ENCODE data around the gene GHITM.
"Not testable (repeated sequence)": the region's sequence is repeated elsewhere in the genome, so short reads cannot be mapped to it uniquely, and the experiment has no call there.

GHITM gene

DNA sequence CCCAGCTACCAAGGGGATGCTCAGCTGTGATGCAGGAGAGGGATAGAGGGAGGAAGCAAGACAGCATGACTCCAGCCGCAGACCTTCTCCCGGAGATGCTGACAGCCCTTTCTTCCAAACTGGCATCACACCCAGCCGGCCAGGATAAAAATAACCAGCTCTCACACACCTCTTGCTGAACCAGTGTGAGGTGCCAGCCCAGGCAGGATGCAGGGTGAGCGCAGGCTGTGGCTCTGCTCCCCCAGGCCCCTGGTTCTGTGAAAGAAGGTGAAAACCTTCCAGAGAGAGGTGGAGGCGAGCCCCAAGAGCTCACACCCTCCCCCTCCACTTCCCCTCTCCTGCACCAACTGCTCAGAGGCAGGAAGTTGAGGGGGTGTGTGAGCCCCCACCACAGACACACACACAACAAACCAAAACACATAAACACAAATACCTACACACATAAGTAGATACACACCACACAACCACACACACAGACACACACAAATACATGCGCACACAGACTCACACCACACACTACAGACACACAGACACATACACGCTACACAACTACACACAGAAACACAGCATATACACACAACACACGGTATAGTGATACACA is 38.3 kb downstream of the GHITM start:
- FAIRE-seq = no peak

DNA sequence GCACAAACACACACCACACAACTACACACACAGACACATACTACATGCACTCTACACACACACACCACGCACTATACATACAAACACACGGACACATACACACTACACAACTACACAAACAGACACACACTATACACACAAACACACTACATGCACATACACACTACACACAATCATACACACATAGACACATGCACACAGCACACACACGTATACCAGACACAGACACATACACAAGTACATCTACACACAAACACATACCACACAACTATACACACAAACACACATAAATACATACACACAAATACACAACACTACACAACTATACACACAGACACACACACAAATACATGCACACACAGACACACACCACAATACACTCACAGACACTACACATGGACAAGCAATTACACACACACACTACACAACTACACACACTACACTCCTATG is 38.9 kb downstream of the GHITM start:
- no peak for FAIRE-seq

DNA sequence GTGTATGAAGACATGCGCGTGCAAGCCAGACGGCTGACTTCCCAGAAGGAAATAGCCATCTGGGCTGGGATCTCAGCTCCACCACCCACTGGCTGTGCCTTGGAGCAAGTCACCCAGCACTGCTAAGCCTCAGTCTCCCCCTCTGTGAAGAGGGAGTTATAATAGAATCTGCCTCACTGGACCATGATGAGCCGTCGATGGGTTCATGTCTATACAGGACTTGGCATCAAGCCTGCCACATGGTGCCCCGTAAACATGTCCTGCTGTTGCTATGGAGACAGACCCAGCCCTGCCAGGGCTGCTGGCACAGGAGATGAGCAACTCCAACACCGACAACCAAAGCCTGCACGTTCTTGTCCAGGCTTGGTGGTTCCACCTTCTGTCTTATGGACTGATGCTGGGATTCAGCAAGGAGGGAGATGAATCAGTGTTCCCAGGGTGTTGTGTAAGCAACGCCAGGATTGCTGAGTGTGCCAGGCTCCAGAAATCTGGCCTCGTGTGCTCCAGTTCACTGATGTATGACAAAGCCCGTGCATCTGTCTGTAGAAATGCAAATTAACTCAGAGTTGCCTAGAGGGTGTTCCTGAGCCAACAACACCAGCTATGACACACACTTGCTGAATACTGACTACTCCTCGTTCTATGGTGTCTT is 39.9 kb downstream of the GHITM start:
- no peak for FAIRE-seq

DNA sequence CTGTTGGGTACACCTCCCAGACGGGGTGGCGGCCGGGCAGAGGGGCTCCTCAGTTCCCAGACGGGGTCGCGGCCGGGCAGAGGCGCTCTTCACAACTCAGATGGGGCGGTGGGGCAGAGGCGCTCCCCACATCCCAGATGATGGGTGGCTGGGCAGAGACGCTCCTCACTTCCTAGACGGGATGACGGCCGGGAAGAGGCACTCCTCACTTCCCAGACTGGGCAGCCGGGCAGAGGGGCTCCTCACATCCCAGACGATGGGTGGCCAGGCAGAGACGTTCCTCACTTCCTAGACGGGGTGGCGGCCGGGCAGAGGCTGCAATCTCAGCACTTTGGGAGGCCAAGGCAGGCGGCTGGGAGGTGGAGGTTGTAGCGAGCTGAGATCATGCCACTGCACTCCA is 41.1 kb downstream of the GHITM start:
- not testable (repeated sequence) for FAIRE-seq

DNA sequence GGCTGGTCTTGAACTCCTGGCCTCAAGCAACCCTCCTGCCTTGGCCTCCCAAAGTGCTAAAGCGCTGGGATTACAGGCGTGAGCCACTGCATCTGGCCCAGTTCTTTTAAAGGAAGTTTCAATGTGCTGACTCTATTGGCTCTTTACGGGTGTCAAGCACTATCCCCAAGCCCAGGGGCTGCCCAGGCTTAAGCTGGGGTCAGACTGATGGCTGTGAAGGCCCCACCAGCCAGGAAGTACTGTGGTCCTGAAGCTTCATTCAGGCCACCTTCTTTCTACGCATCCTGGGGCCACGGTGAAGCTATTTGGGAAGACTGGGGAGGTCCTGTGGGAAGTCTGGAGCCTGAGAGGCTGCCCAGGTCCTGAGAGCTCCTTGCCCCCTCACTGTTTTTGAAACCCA is 42.3 kb downstream of the GHITM start:
- no peak for FAIRE-seq

DNA sequence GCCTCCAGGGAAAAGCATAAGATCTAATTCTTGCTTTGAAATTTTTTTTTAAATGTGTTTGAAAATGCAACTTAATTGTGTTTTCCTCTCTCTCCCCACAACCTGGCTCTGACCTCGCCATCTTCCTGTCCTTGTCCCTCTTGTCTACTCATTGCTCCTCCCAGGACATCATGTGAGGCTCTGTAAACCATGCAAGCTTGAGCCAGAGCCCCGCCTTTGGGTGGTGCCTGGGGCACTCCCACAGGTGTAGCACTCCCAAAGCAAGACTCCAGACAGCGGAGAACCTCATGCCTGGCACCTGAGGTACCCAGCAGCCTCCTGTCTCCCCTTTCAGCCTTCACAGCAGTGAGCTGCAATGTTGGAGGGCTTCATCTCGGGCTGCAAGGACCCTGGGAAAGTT is 45.2 kb downstream of the GHITM start:
- FAIRE-seq = no peak

DNA sequence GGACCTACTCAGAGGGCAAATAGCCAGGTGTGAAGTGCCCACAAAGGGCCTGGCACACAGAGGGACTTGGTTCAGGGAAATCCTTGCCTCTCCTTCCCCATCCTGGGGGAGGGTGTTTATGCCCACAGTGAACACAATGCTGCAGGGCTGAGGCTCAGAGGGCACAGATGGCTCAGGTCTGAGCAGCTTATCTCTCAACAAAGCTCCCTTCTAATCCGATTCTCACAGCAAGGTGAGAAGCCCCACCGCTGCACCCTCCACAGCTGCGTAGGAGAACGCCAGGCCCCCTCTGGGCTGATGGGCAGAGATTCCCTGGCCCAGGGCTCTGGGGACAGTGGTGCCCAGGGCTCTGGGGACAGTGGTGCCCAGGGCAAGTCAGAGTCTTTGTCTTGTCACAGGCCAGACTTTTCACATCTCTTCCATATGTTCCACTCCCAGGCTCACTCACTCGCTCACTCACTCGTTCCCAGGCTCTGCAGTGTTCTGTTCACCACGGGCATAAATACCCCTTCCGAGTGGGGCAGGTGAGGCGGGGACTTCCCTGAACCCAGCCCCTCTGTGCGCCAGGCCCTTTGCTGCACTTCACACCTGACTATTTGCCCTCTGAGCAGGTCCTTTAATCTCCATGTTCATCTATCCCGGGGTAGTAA is 46.3 kb downstream of the GHITM start:
- FAIRE-seq = no peak

DNA sequence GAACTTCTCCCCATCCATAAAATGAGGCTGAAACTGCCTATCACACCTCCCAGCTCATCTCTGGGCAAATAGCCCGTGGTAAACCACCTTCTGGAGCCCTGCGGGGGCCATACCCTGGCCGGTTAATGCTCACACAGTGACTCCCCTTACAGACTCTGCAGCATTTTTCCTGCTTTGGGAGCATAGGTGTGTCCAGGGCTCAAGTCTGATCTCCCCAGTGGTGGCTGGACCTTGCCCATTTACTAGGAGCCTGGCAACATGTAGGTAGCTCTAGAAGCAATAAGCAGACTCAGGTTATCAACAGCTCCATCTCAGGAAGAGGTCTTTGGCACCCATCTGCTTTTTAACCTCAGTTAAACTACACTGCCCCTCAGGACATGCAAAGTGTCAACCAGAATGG is 49.5 kb downstream of the GHITM start:
- FAIRE-seq = no peak

DNA sequence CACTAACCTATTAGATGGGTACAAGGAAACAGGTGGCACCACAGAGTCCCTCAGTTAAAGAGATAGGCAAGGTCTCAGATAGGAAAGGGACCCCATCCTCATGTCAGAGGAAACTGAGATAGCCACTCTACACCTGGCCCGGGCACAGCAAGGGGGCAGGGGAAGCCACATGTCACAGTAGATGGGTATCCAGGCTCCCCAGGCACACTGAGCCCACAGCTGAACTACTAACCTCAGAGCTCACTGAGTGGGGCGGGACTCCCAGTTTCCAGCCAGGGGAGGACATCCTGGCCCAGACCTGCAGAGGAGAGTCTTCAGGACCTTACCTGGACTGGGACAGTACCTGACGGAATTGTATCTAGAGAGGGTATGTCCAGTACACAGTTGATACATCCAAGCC is 51.3 kb downstream of the GHITM start:
- no peak for FAIRE-seq

DNA sequence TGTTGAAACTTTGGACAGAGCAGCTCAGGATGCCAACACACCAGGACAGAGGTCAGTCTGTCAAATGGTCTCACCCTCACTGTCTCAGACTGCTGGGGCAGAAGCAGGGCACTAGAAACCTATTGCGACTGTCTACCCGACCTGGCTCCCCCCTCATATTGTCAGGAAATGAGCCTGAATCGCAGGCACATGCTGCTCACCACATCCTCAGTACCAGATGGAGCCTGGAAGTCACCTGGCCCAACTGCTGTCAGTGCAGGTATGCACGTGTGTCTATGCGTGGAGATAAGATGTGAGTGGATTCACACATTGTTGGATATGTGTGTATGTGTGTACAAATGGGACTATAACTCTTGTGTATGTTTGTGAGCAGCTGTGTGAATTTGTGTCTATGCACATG is 51.8 kb downstream of the GHITM start:
- no peak for FAIRE-seq

DNA sequence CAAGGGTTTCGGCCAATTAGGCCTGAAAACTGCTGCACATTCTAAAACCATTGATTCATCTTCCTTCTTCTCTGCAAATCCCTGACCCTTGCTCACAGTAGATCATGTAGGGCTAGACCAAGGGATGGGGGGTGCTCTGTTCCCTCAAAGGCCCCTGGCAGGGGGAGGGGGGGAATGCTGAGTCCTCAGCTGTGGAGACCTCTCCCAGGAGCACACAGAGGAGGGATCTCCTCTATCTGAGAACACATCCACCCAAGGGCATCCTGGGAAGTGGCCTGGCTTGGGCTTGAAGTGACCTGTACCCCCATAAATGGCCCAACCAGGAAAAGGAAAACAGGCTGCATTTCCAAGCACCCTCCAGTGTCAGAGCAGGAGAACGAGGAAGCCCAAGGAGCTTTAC is 54.0 kb downstream of the GHITM start:
- no peak for FAIRE-seq

DNA sequence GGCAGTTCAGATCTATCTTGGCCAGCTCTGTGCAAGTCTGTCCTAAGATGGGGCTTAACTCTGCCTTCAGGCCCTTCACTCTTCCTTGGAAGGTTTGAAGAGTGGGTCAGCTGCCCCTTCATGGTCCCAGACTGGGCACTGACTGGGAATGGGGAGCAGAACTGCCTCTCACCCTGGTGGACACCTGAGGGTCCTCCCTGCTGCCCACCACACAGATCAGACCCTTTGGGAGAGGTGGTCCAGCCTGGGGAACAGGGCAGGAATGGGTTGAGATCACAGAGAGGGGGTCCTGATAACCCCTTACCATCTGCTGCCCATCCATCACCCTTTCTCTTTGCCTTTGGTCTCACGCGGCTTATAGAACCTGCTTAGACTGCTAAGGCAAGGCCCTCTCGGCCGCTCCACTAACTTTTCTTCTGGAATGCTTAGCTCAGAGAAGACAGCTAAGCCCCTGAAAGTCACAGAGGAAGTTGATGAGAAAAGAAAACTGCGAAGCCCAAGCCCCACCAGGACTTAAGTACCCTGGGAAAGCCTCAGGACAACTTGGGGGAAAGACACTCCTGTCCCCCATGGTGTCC is 54.6 kb downstream of the GHITM start:
- no peak for FAIRE-seq

DNA sequence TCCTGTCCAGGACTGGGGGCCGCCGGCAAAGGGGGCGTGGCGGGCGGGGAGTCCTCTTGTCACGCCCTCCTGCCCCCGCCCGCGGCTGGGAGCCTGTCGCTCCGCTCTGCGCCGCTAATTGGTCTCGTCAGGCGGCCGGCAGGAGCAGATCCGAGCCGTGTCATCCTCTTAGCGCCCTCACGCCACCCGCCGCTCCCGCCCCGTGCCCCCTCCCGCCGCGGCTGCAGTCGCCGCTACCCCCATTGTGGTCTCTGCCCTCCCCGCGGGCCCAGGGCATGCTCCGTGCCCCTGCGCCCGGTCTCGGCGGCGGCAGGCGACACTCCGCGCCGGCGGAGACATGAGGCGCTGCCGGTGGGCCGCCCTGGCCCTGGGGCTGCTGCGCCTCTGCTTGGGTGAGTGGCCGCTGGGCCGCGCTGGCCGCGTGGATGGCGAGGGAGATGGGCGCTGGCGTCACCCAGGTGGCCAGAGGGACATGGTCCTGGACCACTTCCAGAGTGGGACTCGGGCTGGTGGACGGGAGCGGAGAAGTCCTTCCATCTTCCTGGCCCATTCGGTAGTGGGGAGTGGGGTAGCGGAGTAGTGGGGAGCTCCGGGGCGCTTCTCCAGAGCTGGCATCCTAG is 55.2 kb downstream of the GHITM start, which contains the start of gene CDHR1:
TSS of gene CDHR1 (plus strand) at position 114 of the 620 bp plus-strand sequence. CDS start at position 338, 224 bp downstream.
- no peak for FAIRE-seq

DNA sequence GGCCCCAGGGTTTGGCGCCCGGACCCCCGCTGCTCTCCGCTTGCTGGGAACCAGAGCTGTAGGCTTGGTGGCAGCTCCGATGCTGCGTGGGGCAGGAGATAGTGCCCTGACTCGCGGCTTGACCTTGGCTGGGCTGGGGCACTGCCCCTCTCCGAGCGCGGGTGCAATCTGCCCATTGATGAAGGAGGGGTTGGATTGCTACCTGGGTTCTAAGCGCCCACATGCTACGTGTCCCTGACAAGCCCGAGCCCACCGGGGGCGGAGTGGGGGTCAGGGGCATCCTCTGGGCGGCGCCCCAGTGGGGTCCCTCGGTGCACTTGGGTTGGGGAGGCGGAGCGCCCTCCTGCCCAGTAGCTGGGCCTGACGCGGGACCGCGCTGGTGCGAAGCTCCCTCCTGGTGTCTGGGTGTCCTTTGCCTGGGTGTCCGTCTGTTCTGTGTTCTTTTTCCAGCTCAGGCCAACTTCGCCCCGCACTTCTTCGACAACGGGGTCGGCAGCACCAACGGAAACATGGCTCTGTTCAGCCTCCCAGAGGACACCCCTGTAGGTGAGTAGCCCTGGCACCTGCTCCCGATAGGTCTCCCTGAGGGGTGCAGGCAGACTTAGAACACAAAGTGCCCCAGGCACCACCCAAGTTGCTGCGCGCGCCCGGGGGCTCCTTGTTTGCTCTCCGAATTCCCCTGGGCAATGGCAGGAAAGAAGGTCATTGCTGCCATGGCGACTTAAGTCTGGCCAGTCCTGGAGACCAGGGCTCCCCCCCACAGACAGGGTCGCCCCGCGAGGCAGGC is 55.9 kb downstream of the GHITM start:
- FAIRE-seq = no peak

DNA sequence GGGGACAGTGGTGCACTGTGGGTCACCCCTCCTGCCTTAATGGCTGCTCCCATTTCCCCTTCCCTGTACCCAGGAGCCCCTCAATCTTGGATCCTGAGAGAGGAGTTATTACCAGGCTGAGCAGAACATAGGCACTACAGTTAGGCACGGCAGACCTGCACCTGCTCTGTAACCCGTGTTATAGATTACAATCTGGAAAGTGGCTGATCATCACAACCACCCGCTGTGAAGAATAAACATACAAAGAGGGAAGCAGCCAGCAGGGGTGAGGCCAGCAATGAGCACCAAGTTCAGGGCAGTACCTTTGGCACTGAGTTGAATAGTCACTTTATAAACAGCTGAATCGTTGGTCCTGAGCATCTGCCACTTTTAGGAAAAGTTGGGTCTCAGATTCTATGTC is 56.8 kb downstream of the GHITM start:
- no peak for FAIRE-seq

DNA sequence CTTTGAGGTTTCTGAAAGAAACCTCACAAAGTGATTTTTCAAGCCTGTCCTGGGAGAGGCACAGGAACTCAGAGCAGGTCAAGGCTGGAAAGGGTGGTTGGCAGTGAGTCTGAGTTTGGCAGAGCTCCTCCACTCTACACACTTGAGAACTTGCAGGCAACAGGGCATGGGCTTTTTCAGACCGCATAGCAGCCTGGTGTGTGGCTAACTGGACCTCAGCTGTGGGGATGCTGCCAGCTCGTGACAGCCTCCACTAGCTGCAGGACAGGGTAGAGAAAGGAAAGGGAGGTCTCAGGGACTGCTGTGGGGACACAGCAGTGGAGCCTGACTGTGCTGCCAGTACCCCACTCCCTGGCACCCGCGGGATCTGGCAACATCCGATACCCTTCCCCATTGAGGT is 57.6 kb downstream of the GHITM start:
- FAIRE-seq = no peak

DNA sequence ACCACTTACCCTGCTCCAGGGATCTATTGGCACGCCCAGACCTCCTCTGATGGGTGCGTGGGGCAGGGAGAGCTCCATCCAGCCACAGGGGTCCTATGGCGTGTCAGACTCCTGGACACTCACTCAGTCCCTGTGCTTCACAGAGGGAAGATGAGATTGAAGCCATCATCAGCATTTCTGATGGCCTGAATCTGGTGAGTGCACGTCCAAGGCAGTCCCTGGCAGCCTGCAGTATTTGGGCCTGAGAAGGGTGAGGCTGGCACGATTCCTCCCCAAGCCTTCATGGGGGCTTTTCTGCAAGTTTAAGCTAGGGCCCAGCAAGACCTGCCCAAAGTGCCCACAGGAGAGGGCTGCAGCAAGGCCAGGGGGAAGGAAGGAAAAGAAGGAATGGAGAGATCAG is 58.3 kb downstream of the GHITM start:
- FAIRE-seq = no peak

DNA sequence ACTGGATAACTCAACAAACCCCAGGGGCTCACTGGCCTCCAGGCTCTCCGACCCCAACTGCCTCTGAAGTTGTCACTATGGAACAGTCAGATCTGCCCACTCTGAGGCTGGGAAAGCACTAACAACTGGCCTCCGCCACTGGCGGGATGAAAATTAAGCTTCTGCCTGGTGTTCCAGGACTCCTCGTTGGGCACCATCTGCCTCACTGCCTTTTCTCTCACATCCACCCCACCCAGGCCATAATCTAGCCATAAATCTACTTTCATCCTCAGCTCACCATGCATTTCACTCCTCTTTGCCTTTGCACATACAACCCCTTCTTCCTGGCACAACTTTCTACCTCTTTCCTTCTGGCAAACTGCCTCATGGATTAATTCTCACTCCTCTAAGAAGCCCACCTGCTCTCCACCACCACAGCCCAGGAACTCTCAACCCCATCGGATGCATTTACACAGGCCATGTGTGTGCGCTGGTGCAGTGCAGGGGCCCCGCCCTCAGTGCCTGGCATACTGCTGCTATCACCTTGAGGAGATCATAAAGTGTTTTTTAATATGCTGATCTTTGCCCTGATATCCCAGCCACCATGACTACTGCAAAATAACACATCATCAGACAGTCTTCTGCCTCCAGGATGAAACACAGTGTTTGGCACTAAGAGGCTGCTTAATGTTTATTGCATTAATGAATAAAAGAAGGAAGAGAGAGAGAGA is 59.1 kb downstream of the GHITM start:
- no peak for FAIRE-seq

DNA sequence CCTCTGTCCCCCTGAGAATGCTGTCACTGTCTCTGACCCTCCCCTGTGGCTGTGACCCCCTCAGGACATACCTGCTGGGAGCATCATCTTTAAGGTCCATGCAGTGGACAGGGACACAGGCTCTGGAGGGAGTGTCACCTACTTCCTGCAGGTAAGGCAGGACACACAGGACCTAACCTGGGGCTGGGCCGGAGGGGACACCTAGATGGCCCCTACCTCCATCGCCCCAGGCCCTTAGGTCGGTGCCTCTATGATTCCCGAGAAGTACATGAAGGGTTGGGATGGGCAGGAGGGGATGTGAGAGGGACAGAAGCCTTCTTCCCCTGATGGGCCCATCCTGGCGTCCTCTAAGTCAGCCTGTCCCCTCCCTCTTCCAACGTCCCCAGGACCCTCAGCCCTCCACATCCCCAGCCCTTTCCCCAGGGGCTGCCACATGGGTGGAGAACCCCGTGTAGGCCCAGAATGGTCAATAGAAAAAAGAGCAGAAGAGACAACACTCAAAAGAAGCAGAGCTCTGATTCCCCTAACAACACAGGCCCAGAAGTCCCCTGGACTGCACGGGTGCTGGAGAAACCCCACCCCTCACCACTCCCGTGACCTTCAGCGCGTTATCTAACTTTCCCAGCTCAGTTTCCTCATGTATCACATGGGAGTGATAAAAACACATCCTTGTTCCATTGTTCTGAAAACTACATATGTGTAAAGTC is 61.4 kb downstream of the GHITM start:
- no peak for FAIRE-seq

DNA sequence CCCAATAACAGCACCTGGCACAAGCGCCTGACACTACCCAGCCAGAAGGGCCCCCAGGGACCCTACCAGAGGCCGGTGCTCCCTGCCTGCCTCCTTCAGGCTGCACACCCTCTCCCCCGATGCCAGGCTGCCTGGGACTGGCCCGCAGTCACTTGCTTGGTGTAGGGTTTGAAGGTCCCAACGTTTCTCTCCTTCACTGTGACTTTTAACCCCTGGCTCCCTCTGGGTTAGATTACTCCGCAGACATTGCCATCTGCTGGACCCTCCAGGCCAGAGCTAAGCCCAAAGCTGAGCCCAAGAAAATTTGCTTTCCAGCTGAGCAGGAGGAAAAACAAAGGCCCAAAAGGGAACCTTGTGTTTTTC is 61.9 kb downstream of the GHITM start:
- no peak for FAIRE-seq

DNA sequence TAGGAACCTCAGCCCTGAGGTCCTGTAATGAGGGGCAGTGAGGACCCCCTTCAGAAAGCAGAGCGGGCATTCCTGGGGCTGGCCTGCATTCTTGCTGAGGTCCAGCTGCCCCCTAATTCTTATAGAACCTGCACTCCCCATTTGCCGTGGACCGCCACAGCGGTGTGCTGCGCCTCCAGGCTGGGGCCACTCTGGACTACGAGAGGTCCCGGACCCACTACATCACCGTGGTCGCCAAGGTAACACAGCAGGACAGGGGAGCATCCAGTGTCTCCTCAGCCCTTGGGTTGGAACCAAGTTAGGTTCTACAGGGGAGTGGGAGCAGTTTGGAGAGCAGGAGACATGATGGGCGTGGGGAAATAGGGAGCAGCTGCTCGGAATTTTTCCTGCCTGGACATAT is 62.4 kb downstream of the GHITM start:
- FAIRE-seq = no peak

DNA sequence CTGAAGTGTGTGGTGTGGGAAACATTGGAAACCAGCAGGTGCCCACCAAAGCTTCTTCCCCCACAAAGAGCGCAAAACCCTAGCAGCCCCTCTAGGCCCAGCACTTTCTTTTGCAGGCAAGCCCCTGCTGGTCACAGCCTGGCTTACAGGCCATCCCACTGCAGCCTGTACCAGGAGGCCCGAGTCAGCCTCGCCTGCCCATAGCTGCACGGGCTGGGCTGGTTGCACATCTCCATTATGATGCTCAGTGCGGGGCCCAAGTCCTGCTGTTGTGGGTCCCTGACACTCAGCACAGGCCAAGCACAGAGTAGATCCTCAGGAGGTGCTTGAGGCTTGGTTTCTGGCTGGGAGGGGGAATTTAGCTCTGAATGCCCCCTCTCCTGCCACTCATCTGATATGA is 63.0 kb downstream of the GHITM start:
- no peak for FAIRE-seq
